Measurements from ENCODE around the gene ARHGAP29. TPM values are rescaled to one million over a fixed set of nuclear protein-coding genes. Genes with fewer than 3 reads are reported as not detected.

The ARHGAP29 gene
- total RNA-seq, 2 experiments from 2014 or later, result not detected

- TF ChIP-seq CTCF (IDR thresholded peaks at IDR 0.05), result no peak
- ATAC-seq, result no peak
- Mint-ChIP-seq H3K36me3 (ENCODE audit: low read depth) (peaks cover 5% of the 10 kb centered on the region), H3K9me3 (peaks cover 9% of the 10 kb centered on the region), H3K4me1 (ENCODE audit: low read depth) (peaks cover 5% of the 10 kb centered on the region), H3K4me3 (no peak overlapping the region), H3K27me3 (peaks cover 68% of the 10 kb centered on the region), H3K27ac (no peak overlapping the region)
- intact Hi-C loops (cut with micrococcal nuclease), result no loop called here
- CTCF ChIA-PET, result interaction anchor here (1.2 to 1.3 kb wide), 2 partner anchors 8 to 205 kb away, joined by 3 to 6 read pairs; no protein-coding TSS in a partner anchor
- POLR2A ChIA-PET, result interaction anchor here (0.7 kb wide), 1 partner anchor 219 kb away, joined by 3 read pairs; no protein-coding TSS in a partner anchor
- DNase-seq, result no peak
These were observed 7.4 kb upstream of the ARHGAP29 start for GRCh38 chr1:94244816-94245215.

GRCh38 chr1:94243665-94244064 is 6.3 kb upstream of the ARHGAP29 start:
- H3K9me3 Mint-ChIP-seq, result peaks cover 9% of the 10 kb centered on the region
- no peak for TF ChIP-seq CTCF (IDR thresholded peaks at IDR 0.05)
- intact Hi-C loops (cut with micrococcal nuclease), result no loop called here
- CTCF ChIA-PET, result interaction anchor here (1.2 kb wide), 1 partner anchor 204 kb away, joined by 6 read pairs; no protein-coding TSS in a partner anchor
- DNase-seq, result no peak
- ATAC-seq, result no peak
- H3K36me3 Mint-ChIP-seq (ENCODE audit: low read depth), result peaks cover 5% of the 10 kb centered on the region
- H3K27me3 Mint-ChIP-seq, result peaks cover 69% of the 10 kb centered on the region
- no peak overlapping the region for H3K27ac Mint-ChIP-seq
- peaks cover 5% of the 10 kb centered on the region for H3K4me1 Mint-ChIP-seq (ENCODE audit: low read depth)
- POLR2A ChIA-PET, result no interaction called here
- H3K4me3 Mint-ChIP-seq, result no peak overlapping the region

- CTCF ChIA-PET, result interaction anchor here (1.4 kb wide), 1 partner anchor 179 kb away, joined by 4 read pairs; no protein-coding TSS in a partner anchor
- peaks cover 77% of the 10 kb centered on the region for H3K27me3 Mint-ChIP-seq
- peaks cover 5% of the 10 kb centered on the region for H3K36me3 Mint-ChIP-seq (ENCODE audit: low read depth)
- H3K4me1 Mint-ChIP-seq (ENCODE audit: low read depth), result peaks cover 9% of the 10 kb centered on the region
- DNase-seq (no peak), ATAC-seq (no peak)
- peaks cover 9% of the 10 kb centered on the region for H3K9me3 Mint-ChIP-seq
- POLR2A ChIA-PET, result no interaction called here
- intact Hi-C loops (cut with micrococcal nuclease), result no loop called here
- no peak overlapping the region for H3K4me3 Mint-ChIP-seq
- H3K27ac Mint-ChIP-seq, result no peak overlapping the region
- no peak for TF ChIP-seq CTCF (IDR thresholded peaks at IDR 0.05)
These were observed 3.4 kb upstream of the ARHGAP29 start for GRCh38 chr1:94240822-94241221.

- Mint-ChIP-seq H3K4me1 (ENCODE audit: low read depth) (peaks cover 10% of the 10 kb centered on the region), H3K9me3 (peaks cover 9% of the 10 kb centered on the region), H3K27me3 (peaks cover 75% of the 10 kb centered on the region), H3K36me3 (ENCODE audit: low read depth) (peaks cover 5% of the 10 kb centered on the region), H3K4me3 (no peak overlapping the region), H3K27ac (no peak overlapping the region)
- TF ChIP-seq CTCF (IDR thresholded peaks at IDR 0.05), result no peak
- POLR2A ChIA-PET, result no interaction called here
- DNase-seq, result no peak
- CTCF ChIA-PET, result interaction anchor here (1.4 kb wide), 1 partner anchor 178 kb away, joined by 4 read pairs; no protein-coding TSS in a partner anchor
- intact Hi-C loops (cut with micrococcal nuclease), result no loop called here
- ATAC-seq, result no peak
These were observed 2.4 kb upstream of the ARHGAP29 start for GRCh38 chr1:94239796-94240195.

- no peak for TF ChIP-seq CTCF (IDR thresholded peaks at IDR 0.05)
- ATAC-seq, result no peak
- CTCF ChIA-PET, result no interaction called here
- intact Hi-C loops (cut with micrococcal nuclease), result no loop called here
- no peak for DNase-seq
- Mint-ChIP-seq H3K9me3 (peaks cover 8% of the 10 kb centered on the region), H3K4me3 (no peak overlapping the region), H3K4me1 (ENCODE audit: low read depth) (peaks cover 10% of the 10 kb centered on the region), H3K36me3 (ENCODE audit: low read depth) (peaks cover 5% of the 10 kb centered on the region), H3K27me3 (peaks cover 71% of the 10 kb centered on the region), H3K27ac (no peak overlapping the region)
- POLR2A ChIA-PET, result no interaction called here
These were observed 1.7 kb upstream of the ARHGAP29 start for GRCh38 chr1:94239051-94239450.
